ENCODE measurements around the gene NCF4. TPM values are rescaled to one million over a fixed set of nuclear protein-coding genes. Genes with fewer than 3 reads are reported as not detected.

NCF4 gene
- total RNA-seq, 2 donors from 2014 or later = not detected

DNA sequence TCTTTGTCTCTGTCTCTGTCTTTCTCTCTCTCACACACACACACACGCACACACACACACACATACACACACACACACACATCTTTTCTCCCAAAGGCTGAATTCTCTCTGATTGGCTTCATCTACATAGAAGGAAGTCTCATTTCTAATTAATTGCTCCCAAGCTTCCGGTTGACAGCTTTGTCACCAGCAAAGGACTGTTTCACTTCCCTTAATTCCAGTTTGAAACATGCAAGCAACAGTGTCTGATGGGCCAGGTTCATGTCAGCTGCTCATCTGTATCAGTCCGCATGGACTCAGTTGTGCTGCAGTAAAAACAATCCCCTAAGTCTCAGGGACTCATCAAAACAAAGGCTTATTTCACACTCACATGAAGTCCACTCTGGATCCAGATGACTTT is 27.7 kb upstream of the NCF4 start:
- Mint-ChIP-seq H3K36me3 (ENCODE audit: low read depth) (no peaks in the 10 kb centered on the region), H3K27me3 (ENCODE audit: insufficient read depth) (no peaks in the 10 kb centered on the region), H3K9me3 (peaks cover 4% of the 10 kb centered on the region), H3K27ac (no peak overlapping the region), H3K4me1 (no peaks in the 10 kb centered on the region), H3K4me3 (no peak overlapping the region)
- Histone ChIP-seq H3K4me1 (ENCODE audit: control insufficient read depth, insufficient read depth, low read length) (no peaks in the 10 kb centered on the region), H3K27ac (ENCODE audit: low read depth, low read length) (no peak overlapping the region), H3K4me3 (ENCODE audit: low read length) (no peak overlapping the region), H3K36me3 (ENCODE audit: control insufficient read depth, insufficient read depth, low read length) (no peaks in the 10 kb centered on the region), H3K9ac (ENCODE audit: extremely low read depth, low read length, poor library complexity, severe bottlenecking) (no peak overlapping the region), H3K9me3 (ENCODE audit: control insufficient read depth, low read length) (peaks cover 12% of the 10 kb centered on the region), H3K27me3 (ENCODE audit: control insufficient read depth, insufficient read depth, low read length, poor library complexity, severe bottlenecking) (peaks cover 5% of the 10 kb centered on the region)
- 87 to 93% methylated on average over 3 of the region's 3 CpGs for WGBS, 2 experiments (ENCODE audit: insufficient coverage in 1 of 2, insufficient read length in 1 of 2)
- TF ChIP-seq, protein P1, sequence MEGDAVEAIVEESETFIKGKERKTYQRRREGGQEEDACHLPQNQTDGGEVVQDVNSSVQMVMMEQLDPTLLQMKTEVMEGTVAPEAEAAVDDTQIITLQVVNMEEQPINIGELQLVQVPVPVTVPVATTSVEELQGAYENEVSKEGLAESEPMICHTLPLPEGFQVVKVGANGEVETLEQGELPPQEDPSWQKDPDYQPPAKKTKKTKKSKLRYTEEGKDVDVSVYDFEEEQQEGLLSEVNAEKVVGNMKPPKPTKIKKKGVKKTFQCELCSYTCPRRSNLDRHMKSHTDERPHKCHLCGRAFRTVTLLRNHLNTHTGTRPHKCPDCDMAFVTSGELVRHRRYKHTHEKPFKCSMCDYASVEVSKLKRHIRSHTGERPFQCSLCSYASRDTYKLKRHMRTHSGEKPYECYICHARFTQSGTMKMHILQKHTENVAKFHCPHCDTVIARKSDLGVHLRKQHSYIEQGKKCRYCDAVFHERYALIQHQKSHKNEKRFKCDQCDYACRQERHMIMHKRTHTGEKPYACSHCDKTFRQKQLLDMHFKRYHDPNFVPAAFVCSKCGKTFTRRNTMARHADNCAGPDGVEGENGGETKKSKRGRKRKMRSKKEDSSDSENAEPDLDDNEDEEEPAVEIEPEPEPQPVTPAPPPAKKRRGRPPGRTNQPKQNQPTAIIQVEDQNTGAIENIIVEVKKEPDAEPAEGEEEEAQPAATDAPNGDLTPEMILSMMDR (conservative IDR thresholded peaks at IDR 0.05) = no peak
- no peak for DNase-seq

DNA sequence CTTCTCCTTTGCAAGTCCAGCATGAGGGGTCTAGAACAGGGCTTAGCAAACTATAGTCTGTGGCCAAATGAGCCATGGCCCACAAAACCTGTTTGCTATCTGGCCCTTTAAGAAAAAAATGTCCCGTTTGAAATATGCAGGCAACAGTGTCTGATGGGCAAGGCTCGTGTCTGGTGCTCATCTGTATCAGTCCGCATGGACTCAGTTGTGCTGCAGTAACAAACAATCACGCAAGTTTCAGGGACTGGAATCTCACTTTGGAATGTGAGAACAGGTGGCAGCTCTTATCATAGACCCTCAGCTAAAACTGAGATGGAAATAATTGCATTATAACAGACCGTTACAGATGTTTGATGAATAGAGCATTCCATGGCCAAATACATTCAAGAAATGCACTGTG is 24.9 kb upstream of the NCF4 start:
- WGBS, 2 experiments (ENCODE audit: insufficient coverage in 1 of 2, insufficient read length in 1 of 2) = 85 to 86% methylated on average over 5 of the region's 5 CpGs

DNA sequence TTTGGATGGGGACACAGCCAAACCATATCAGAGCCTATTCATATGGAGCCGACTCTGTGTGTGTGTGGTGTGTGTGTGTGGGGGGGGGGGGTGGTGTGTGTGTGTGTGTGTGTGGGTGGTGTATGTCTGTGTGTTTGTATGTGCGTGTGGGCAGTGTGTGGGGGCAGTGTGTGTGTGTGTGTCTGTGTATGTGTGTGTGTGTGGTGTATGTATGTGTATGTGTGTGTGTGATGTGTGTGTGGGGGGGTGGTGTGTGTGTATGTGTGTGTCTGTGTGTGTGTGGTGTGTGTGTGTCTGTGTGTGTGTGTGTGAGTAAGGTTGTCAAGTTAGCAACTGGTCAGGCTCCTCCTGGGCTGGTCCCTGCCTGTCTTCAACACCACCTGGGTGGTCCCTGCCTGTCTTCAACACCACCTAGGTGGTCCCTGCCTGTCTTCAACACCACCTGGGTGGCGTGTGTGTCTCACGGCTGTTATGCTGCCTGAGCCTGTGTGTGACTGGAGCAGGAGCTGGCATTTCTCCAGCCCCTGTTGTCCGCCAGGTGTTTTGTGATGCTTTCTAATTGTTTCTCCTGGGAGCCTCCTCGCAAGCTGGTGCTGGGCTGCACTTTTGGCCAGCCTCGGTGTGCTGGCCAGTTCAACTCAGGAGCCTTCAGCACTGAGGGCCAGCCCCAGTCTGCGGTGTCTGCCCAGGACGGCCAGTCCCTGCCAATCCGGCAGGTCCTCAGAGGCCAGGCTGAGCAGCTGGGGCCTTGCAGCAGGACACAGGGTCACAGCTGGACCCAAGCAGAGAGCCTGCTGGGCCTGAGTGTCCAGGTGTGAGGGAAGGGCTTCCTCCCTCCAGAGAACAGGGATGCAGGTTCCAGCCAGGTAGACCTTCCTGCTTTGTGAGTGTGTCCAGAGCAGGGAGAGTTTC is 22.4 kb upstream of the NCF4 start:
- WGBS, 2 experiments (ENCODE audit: insufficient coverage in 1 of 2, insufficient read length in 1 of 2) = 86 to 100% methylated on average over 4 to 10 of the region's 10 CpGs
- no peak overlapping the region for H3K4me3 Mint-ChIP-seq
- Histone ChIP-seq H3K27me3 (ENCODE audit: control insufficient read depth, insufficient read depth, low read length, poor library complexity, severe bottlenecking) (no peaks in the 10 kb centered on the region), H3K9me3 (ENCODE audit: control insufficient read depth, low read length) (peaks cover 13% of the 10 kb centered on the region), H3K4me1 (ENCODE audit: control insufficient read depth, insufficient read depth, low read length) (no peaks in the 10 kb centered on the region), H3K27ac (ENCODE audit: low read depth, low read length) (no peak overlapping the region), H3K4me3 (ENCODE audit: low read length) (no peak overlapping the region), H3K9ac (ENCODE audit: extremely low read depth, low read length, poor library complexity, severe bottlenecking) (no peak overlapping the region), H3K36me3 (ENCODE audit: control insufficient read depth, insufficient read depth, low read length) (no peaks in the 10 kb centered on the region)
- H3K36me3 Mint-ChIP-seq (ENCODE audit: low read depth) = no peaks in the 10 kb centered on the region
- H3K4me1 Mint-ChIP-seq = no peaks in the 10 kb centered on the region
- TF ChIP-seq, protein P1 (conservative IDR thresholded peaks at IDR 0.05) = no peak
- H3K27me3 Mint-ChIP-seq (ENCODE audit: insufficient read depth) = peaks cover 18% of the 10 kb centered on the region
- DNase-seq = no peak
- H3K27ac Mint-ChIP-seq = no peak overlapping the region
- H3K9me3 Mint-ChIP-seq = peaks cover 4% of the 10 kb centered on the region

More for the DNA sequence above, 24.9 kb upstream of the NCF4 start:
- TF ChIP-seq, protein P1 (conservative IDR thresholded peaks at IDR 0.05) = no peak
- Histone ChIP-seq H3K4me1 (ENCODE audit: control insufficient read depth, insufficient read depth, low read length) (no peaks in the 10 kb centered on the region), H3K27ac (ENCODE audit: low read depth, low read length) (no peak overlapping the region), H3K9ac (ENCODE audit: extremely low read depth, low read length, poor library complexity, severe bottlenecking) (no peak overlapping the region), H3K27me3 (ENCODE audit: control insufficient read depth, insufficient read depth, low read length, poor library complexity, severe bottlenecking) (peaks cover 5% of the 10 kb centered on the region), H3K9me3 (ENCODE audit: control insufficient read depth, low read length) (peaks cover 13% of the 10 kb centered on the region), H3K4me3 (ENCODE audit: low read length) (no peak overlapping the region), H3K36me3 (ENCODE audit: control insufficient read depth, insufficient read depth, low read length) (no peaks in the 10 kb centered on the region)
- DNase-seq = no peak
- no peaks in the 10 kb centered on the region for H3K4me1 Mint-ChIP-seq
- H3K36me3 Mint-ChIP-seq (ENCODE audit: low read depth) = no peaks in the 10 kb centered on the region
- H3K27me3 Mint-ChIP-seq (ENCODE audit: insufficient read depth) = peaks cover 4% of the 10 kb centered on the region
- H3K27ac Mint-ChIP-seq = no peak overlapping the region
- no peak overlapping the region for H3K4me3 Mint-ChIP-seq
- peaks cover 4% of the 10 kb centered on the region for H3K9me3 Mint-ChIP-seq

All from endodermal cell (in vitro differentiated cells).